Endothelial cell (in vitro differentiated cells): ENCODE data around the gene NTRK2. TPM values are rescaled to one million over a fixed set of nuclear protein-coding genes. Genes with fewer than 3 reads are reported as not detected.
"Not testable (repeated sequence)": the region's sequence is repeated elsewhere in the genome, so short reads cannot be mapped to it uniquely, and the experiment has no call there.

Experiments
- DNase-seq: peaks from one replicate; pipeline ENCODE4 v3.0.0; 2021; ENCODE audit warnings: low spot score
- H3K27ac Mint-ChIP-seq: one replicate; pipeline ENCODE4 v1.8.0; 2021; ENCODE audit warnings: mixed read lengths, inconsistent platforms; ENCODE audit not compliant: unreplicated experiment
- H3K27me3 Mint-ChIP-seq: one replicate; pipeline ENCODE4 v1.8.0; 2021; ENCODE audit warnings: mild to moderate bottlenecking, moderate library complexity, mixed read lengths, inconsistent platforms; ENCODE audit not compliant: unreplicated experiment
- H3K36me3 Mint-ChIP-seq: one replicate; pipeline ENCODE4 v1.8.0; 2021; ENCODE audit warnings: mild to moderate bottlenecking, low read depth, mixed read lengths, inconsistent platforms; ENCODE audit not compliant: unreplicated experiment
- H3K4me1 Mint-ChIP-seq: one replicate; pipeline ENCODE4 v1.8.0; 2021; ENCODE audit warnings: mild to moderate bottlenecking, mixed read lengths, inconsistent platforms; ENCODE audit not compliant: unreplicated experiment
- H3K4me3 Mint-ChIP-seq: one replicate; pipeline ENCODE4 v1.8.0; 2021; ENCODE audit warnings: mild to moderate bottlenecking, mixed read lengths, inconsistent platforms; ENCODE audit not compliant: unreplicated experiment
- H3K9me3 Mint-ChIP-seq: one replicate; pipeline ENCODE4 v1.8.0; 2021; ENCODE audit warnings: mixed read lengths, inconsistent platforms; ENCODE audit not compliant: unreplicated experiment
- CTCF ChIP-seq: fragments of 200-600 bp; sonication (generic); IDR thresholded peaks from one replicate; pipeline ENCODE4 v1.5.0; 2021; ENCODE audit warnings: antibody characterized with exemption; ENCODE audit not compliant: unreplicated experiment
- total RNA-seq: library from RNA; stranded (reverse); fragmentation: NEBNext Ultra II Directional; extraction: Animal tissue kit (Norgen Biotek cat#: 25700); gene quantifications from one replicate; pipeline ENCODE4 v1.2.1, GENCODE V29; 2021; ENCODE audit not compliant: unreplicated experiment

Gene NTRK2
- total RNA-seq, 1 donor from 2014 or later = not detected

GRCh38 chr9:84897362-84898094 lies 228.0 kb downstream of the NTRK2 start:
- no peak overlapping the region for H3K27ac Mint-ChIP-seq
- no peak for TF ChIP-seq CTCF
- peaks cover 2% of the 10 kb centered on the region for H3K27me3 Mint-ChIP-seq
- H3K36me3 Mint-ChIP-seq = no peaks in the 10 kb centered on the region
- H3K4me3 Mint-ChIP-seq = no peak overlapping the region
- DNase-seq = no peak
- H3K4me1 Mint-ChIP-seq = peaks cover 34% of the 10 kb centered on the region
- no peaks in the 10 kb centered on the region for H3K9me3 Mint-ChIP-seq

GRCh38 chr9:84898188-84898587 lies 228.7 kb downstream of the NTRK2 start:
- Mint-ChIP-seq H3K36me3 (no peaks in the 10 kb centered on the region), H3K4me1 (peaks cover 30% of the 10 kb centered on the region), H3K4me3 (no peak overlapping the region), H3K27me3 (peaks cover 2% of the 10 kb centered on the region), H3K9me3 (no peaks in the 10 kb centered on the region), H3K27ac (no peak overlapping the region)
- TF ChIP-seq CTCF = no peak
- no peak for DNase-seq

GRCh38 chr9:84898618-84899017 lies 229.1 kb downstream of the NTRK2 start:
- not testable (repeated sequence) for H3K36me3 Mint-ChIP-seq, H3K27ac Mint-ChIP-seq

GRCh38 chr9:84899326-84899725 lies 229.8 kb downstream of the NTRK2 start:
- Mint-ChIP-seq H3K4me1 (peaks cover 20% of the 10 kb centered on the region), H3K4me3 (no peak overlapping the region), H3K27ac (no peak overlapping the region), H3K27me3 (peaks cover 2% of the 10 kb centered on the region), H3K36me3 (no peaks in the 10 kb centered on the region), H3K9me3 (no peaks in the 10 kb centered on the region)
- DNase-seq = no peak
- TF ChIP-seq CTCF = no peak

More at GRCh38 chr9:84898618-84899017, 229.1 kb downstream of the NTRK2 start:
- not testable (repeated sequence) for DNase-seq, H3K9me3 Mint-ChIP-seq, H3K27me3 Mint-ChIP-seq, H3K4me3 Mint-ChIP-seq
- peaks cover 26% of the 10 kb centered on the region for H3K4me1 Mint-ChIP-seq

GRCh38 chr9:84900421-84900820 lies 230.9 kb downstream of the NTRK2 start:
- Mint-ChIP-seq H3K36me3 (no peaks in the 10 kb centered on the region), H3K27me3 (peaks cover 2% of the 10 kb centered on the region), H3K4me3 (no peak overlapping the region), H3K4me1 (peaks cover 9% of the 10 kb centered on the region), H3K27ac (no peak overlapping the region), H3K9me3 (no peaks in the 10 kb centered on the region)
- DNase-seq = no peak
- TF ChIP-seq CTCF = no peak
